ENCODE measurements around the gene DERA. TPM values are rescaled to one million over a fixed set of nuclear protein-coding genes. Genes with fewer than 3 reads are reported as not detected.

DERA gene
- total and polyA plus RNA-seq, 2 of the 8 experiments (the other 6 are each of a cell fraction or from before 2014, with no cell fraction given): 13.1 to 17.1 TPM

GRCh38 chr12:16076557-16076956 is 165.4 kb downstream of the DERA start (continued):
- TF ChIP-seq FOSL1 (IDR thresholded peaks at IDR 0.05; ENCODE audit: insufficient read depth, low read depth, low read length): no peak
